Dermis blood vessel endothelial cell (primary cell): ENCODE measurements around the gene DNMT3A. TPM values are rescaled to one million over a fixed set of nuclear protein-coding genes. Genes with fewer than 3 reads are reported as not detected.
A peak's percentile ranks its signal among the peaks of the same experiment; 100 is the strongest.

ENCODE experiments used
- DNase-seq: peaks from one replicate; pipeline ENCODE4 v3.0.0; 2010
- total RNA-seq: library from RNA; depleted of rRNA; stranded (reverse); fragments of >200 nt; gene quantifications from 2 replicates; pipeline ENCODE4 v1.2.3, GENCODE V29; 2014

DNMT3A gene
- total RNA-seq, result 31.0 and 32.1 TPM in 2 replicates

GRCh38 chr2:25341753-25342371 lies at the start of gene DNMT3A:
Gene DNMT3A, minus strand, starts transcription at chr2:25341925. Its CDS starts 27,941 bp downstream, at chr2:25313984.
- peak; percentile 48 for DNase-seq

GRCh38 chr2:25389161-25389560 lies 47.4 kb upstream of the DNMT3A start:
- no peak for DNase-seq

GRCh38 chr2:25388491-25388890 lies 46.8 kb upstream of the DNMT3A start:
- DNase-seq, result no peak

GRCh38 chr2:25387876-25388449 lies 46.2 kb upstream of the DNMT3A start:
- DNase-seq, result no peak

GRCh38 chr2:25386971-25387875 lies 45.5 kb upstream of the DNMT3A start:
- DNase-seq, result no peak

- no peak for DNase-seq
Measured at GRCh38 chr2:25385910-25386309, 44.2 kb upstream of the DNMT3A start.

GRCh38 chr2:25383806-25384205 lies 42.1 kb upstream of the DNMT3A start:
- no peak for DNase-seq

- DNase-seq, result no peak
Measured at GRCh38 chr2:25381502-25381901, 39.8 kb upstream of the DNMT3A start.

GRCh38 chr2:25380586-25381375 lies 39.1 kb upstream of the DNMT3A start:
- DNase-seq, result no peak

GRCh38 chr2:25380023-25380422 lies 38.3 kb upstream of the DNMT3A start:
- no peak for DNase-seq

GRCh38 chr2:25379535-25379934 lies 37.8 kb upstream of the DNMT3A start:
- DNase-seq, result no peak

- peak; percentile 21 for DNase-seq
Measured at GRCh38 chr2:25378731-25379490, 37.2 kb upstream of the DNMT3A start.

GRCh38 chr2:25377822-25378421 lies 36.2 kb upstream of the DNMT3A start:
- no peak for DNase-seq

- peak; percentile 86 for DNase-seq
Measured at GRCh38 chr2:25376750-25377621, 35.3 kb upstream of the DNMT3A start.

- no peak for DNase-seq
Measured at GRCh38 chr2:25375989-25376545, 34.3 kb upstream of the DNMT3A start.

- no peak for DNase-seq
Measured at GRCh38 chr2:25375371-25375988, 33.8 kb upstream of the DNMT3A start.

GRCh38 chr2:25374827-25375226 lies 33.1 kb upstream of the DNMT3A start:
- DNase-seq, result no peak

GRCh38 chr2:25374411-25374810 lies 32.7 kb upstream of the DNMT3A start:
- DNase-seq, result no peak

- no peak for DNase-seq
Measured at GRCh38 chr2:25373269-25373981, 31.7 kb upstream of the DNMT3A start.
